Measurements from ENCODE around the gene SERTAD4. TPM values are rescaled to one million over a fixed set of nuclear protein-coding genes. Genes with fewer than 3 reads are reported as not detected.

Gene SERTAD4
- total RNA-seq, 1 experiment from 2014 or later, result 3.9 TPM

DNA sequence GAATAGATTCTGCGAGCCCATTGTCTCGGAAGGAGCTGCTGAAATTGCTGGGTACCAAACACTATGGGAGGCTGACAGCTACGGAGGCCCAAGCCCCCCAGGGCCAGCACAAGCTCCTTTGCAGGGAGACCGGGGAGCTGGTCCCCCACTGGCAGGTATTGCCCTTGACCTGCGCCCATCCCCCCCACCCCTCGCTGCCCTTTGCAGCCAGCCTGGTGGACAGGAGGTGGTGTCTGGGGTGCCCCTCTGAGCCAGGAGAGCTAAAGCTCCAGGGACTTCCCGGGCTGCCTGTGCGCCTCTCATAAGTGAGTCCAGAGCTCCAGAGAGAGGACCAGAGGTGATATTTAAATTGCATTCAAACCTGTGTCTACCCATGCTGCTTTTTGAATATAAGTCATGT, 5.4 kb downstream of the SERTAD4 start:
- TF ChIP-seq, protein P1, sequence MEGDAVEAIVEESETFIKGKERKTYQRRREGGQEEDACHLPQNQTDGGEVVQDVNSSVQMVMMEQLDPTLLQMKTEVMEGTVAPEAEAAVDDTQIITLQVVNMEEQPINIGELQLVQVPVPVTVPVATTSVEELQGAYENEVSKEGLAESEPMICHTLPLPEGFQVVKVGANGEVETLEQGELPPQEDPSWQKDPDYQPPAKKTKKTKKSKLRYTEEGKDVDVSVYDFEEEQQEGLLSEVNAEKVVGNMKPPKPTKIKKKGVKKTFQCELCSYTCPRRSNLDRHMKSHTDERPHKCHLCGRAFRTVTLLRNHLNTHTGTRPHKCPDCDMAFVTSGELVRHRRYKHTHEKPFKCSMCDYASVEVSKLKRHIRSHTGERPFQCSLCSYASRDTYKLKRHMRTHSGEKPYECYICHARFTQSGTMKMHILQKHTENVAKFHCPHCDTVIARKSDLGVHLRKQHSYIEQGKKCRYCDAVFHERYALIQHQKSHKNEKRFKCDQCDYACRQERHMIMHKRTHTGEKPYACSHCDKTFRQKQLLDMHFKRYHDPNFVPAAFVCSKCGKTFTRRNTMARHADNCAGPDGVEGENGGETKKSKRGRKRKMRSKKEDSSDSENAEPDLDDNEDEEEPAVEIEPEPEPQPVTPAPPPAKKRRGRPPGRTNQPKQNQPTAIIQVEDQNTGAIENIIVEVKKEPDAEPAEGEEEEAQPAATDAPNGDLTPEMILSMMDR (conservative IDR thresholded peaks at IDR 0.05), result no peak
- H3K9me3 ChIP-seq (ENCODE audit: control insufficient read depth, low read depth, low read length), result no peaks in the 10 kb centered on the region
- no peaks in the 10 kb centered on the region for H3K36me3 Mint-ChIP-seq (ENCODE audit: insufficient read depth in 1 of 3, low read depth in 3 of 3)
- no peak overlapping the region for H3T11ph ChIP-seq (ENCODE audit: low read length)
- no peak overlapping the region for H2BK20ac ChIP-seq (ENCODE audit: low read depth, low read length, poor library complexity, severe bottlenecking)
- no peak overlapping the region for H2BK12ac ChIP-seq (ENCODE audit: insufficient read length, low read depth, low read length)
- H4K91ac ChIP-seq (ENCODE audit: insufficient read length, low read depth, low read length), result no peak overlapping the region
- no peak overlapping the region for H3K27ac Mint-ChIP-seq
- no peaks in the 10 kb centered on the region; the same call in 1 of the 2 replicates for H3K27me3 ChIP-seq (ENCODE audit: insufficient read depth, low read length)
- peaks cover 16 to 37% of the 10 kb centered on the region in 2 experiments for H3K4me1 Mint-ChIP-seq
- peaks cover 12% of the 10 kb centered on the region for H3K23me2 ChIP-seq (ENCODE audit: insufficient read length, low read depth, low read length, poor library complexity, severe bottlenecking)
- no peak overlapping the region for H3K4me3 Mint-ChIP-seq
- no peak for DNase-seq
- H2BK5ac ChIP-seq (ENCODE audit: insufficient read length, low read length), result no peak overlapping the region
- no peaks in the 10 kb centered on the region for H3K9me3 Mint-ChIP-seq
- no peak overlapping the region for H2AFZ ChIP-seq (ENCODE audit: low read length)
- H3K79me2 ChIP-seq (ENCODE audit: insufficient read depth, low read length), result no peaks in the 10 kb centered on the region
- H3K4me1 ChIP-seq (ENCODE audit: insufficient read depth, low read length), result peaks cover 9% of the 10 kb centered on the region; the same call in 1 of the 2 replicates
- H3K9ac ChIP-seq (ENCODE audit: extremely low read depth, insufficient read length, low read length), result no peak overlapping the region
- peaks cover 30% of the 10 kb centered on the region for H3K27me3 Mint-ChIP-seq (ENCODE audit: low read depth)
- H4K8ac ChIP-seq (replicated peaks; ENCODE audit: insufficient read length, low read depth, low read length), result no peak overlapping the region
- H3K27ac ChIP-seq (ENCODE audit: insufficient read length, low read depth, low read length), result no peak overlapping the region
- no peak overlapping the region for H2BK15ac ChIP-seq (ENCODE audit: low read depth, low read length)
- no CpG with 5 or more reads among the region's 8 CpGs for WGBS (ENCODE audit: extremely low coverage, insufficient read length, low lambda C conversion rate)
- H3K14ac ChIP-seq (ENCODE audit: insufficient read depth, low read length), result no peak overlapping the region
- no peak overlapping the region for H3K4ac ChIP-seq (ENCODE audit: low read depth, low read length)
- no peak overlapping the region for H4K5ac ChIP-seq (ENCODE audit: insufficient read length, low read depth, low read length)
- H3K18ac ChIP-seq (ENCODE audit: insufficient read length, low read depth, low read length), result no peak overlapping the region
- no peak overlapping the region for H3K23ac ChIP-seq (ENCODE audit: insufficient read length, low read depth, low read length)
- H4K20me1 ChIP-seq (ENCODE audit: control insufficient read depth, insufficient read depth, insufficient read length), result no peaks in the 10 kb centered on the region
- no peak overlapping the region for H3K4me2 ChIP-seq (ENCODE audit: insufficient read depth, insufficient read length, low read length)
- H2BK120ac ChIP-seq (ENCODE audit: low read depth, low read length, poor library complexity, severe bottlenecking), result no peak overlapping the region
- H3K79me1 ChIP-seq (ENCODE audit: insufficient read depth, low read depth, low read length, poor library complexity, severe bottlenecking), result no peaks in the 10 kb centered on the region
- no peak overlapping the region for H3K56ac ChIP-seq (ENCODE audit: insufficient read length, low read depth, low read length)
- H2AK5ac ChIP-seq (ENCODE audit: insufficient read length, low read length), result no peak overlapping the region

Measured in H9 (cell line).